H1 (cell line): ENCODE data around the gene MROH2A. TPM values are rescaled to one million over a fixed set of nuclear protein-coding genes. Genes with fewer than 3 reads are reported as not detected.

Experiments used
- BRCA1 ChIP-seq: IDR thresholded peaks from 2 replicates; pipeline ENCODE4 v1.6.1; 2012; ENCODE audit warnings: low read depth, low read length, improper control_type of control experiment
- KDM4A ChIP-seq: IDR thresholded peaks from one replicate; pipeline ENCODE4 v1.7.1; 2012; ENCODE audit warnings: low read depth, mild to moderate bottlenecking, moderate library complexity, low read length, inconsistent platforms; ENCODE audit not compliant: severe bottlenecking
- RFX5 ChIP-seq: IDR thresholded peaks from 2 replicates; pipeline ENCODE4 v1.6.1; 2011; ENCODE audit warnings: low read depth, low read length, improper control_type of control experiment, borderline replicate concordance
- polyA plus RNA-seq, 7 experiments: library from polyadenylated mRNA; depleted of rRNA in 3 of 7; stranded (reverse) in 5 of 7; unstranded in 2 of 7; fragments of >200 nt in 5 of 7; fragments of 200-250 nt in 2 of 7; gene quantifications; 1 replicate in 5 of 7; 2 replicates in 1 of 7; 4 replicates in 1 of 7; pipeline versions ENCODE4 v1.2.1 to v1.2.3, GENCODE V29; 2011 to 2013; ENCODE audit warnings: missing spikeins in 2 of 7, mixed read lengths in 2 of 7
- total RNA-seq: library from RNA; stranded (reverse); fragmentation: NEBNext Ultra II Directional; extraction: Animal tissue kit (Norgen Biotek cat#: 25700); gene quantifications from 2 replicates; pipeline ENCODE4 v1.2.1, GENCODE V29; 2021

Gene MROH2A
- total and polyA plus RNA-seq, 2 of the 8 experiments (the other 6 are each of a cell fraction or from before 2014, with no cell fraction given): not detected

DNA sequence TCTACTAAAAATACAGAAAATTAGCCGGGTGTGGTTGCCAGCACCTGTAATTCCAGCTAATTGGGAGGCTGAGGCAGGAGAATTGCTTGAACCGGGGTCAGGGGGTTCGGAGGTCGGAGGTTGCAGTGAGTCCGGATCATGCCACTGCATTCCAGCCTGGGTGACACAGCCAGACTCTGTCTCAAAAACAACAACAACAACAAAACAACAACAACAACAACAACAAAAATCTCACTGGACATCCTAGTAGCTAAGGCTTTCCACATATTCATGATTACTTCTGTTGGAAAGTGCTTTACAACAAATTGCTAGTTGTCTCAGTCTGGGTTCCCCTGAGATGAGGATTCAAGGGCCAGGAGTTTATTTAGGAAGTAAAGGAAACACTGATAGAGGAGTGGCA is 4.3 kb upstream of the MROH2A start (continued):
- no peak for TF ChIP-seq KDM4A
- no peak for TF ChIP-seq BRCA1
- TF ChIP-seq RFX5: no peak
- TF ChIP-seq, all 59 proteins: peak for 0
